NCI-H1417 treated with DMSO at 0.1 percent for 48 hours (cell line): Measurements from ENCODE around the gene SYNDIG1.

Experiments
- DNase-seq: peaks from one replicate; lab custom pipeline; 2025; lab: John Stamatoyannopoulos, UW

SYNDIG1 gene

GRCh38 chr20:24528583-24529368 is 59.3 kb downstream of the SYNDIG1 start:
- no peak for DNase-seq

GRCh38 chr20:24529369-24529719 is 59.9 kb downstream of the SYNDIG1 start:
- no peak for DNase-seq

GRCh38 chr20:24530131-24530680 is 60.8 kb downstream of the SYNDIG1 start:
- DNase-seq, result no peak

- DNase-seq, result no peak
These were observed 61.8 kb downstream of the SYNDIG1 start for GRCh38 chr20:24531202-24531601.

GRCh38 chr20:24531631-24532419 is 62.4 kb downstream of the SYNDIG1 start:
- DNase-seq, result no peak

- no peak for DNase-seq
These were observed 64.0 kb downstream of the SYNDIG1 start for GRCh38 chr20:24533449-24533848.

GRCh38 chr20:24534282-24534681 is 64.9 kb downstream of the SYNDIG1 start:
- DNase-seq, result no peak

GRCh38 chr20:24535941-24536730 is 66.7 kb downstream of the SYNDIG1 start:
- no peak for DNase-seq

- no peak for DNase-seq
These were observed 67.8 kb downstream of the SYNDIG1 start for GRCh38 chr20:24537210-24537609.

- no peak for DNase-seq
These were observed 73.3 kb downstream of the SYNDIG1 start for GRCh38 chr20:24542721-24543120.

GRCh38 chr20:24543168-24543567 is 73.7 kb downstream of the SYNDIG1 start:
- no peak for DNase-seq

GRCh38 chr20:24543741-24544140 is 74.3 kb downstream of the SYNDIG1 start:
- DNase-seq, result no peak

- no peak for DNase-seq
These were observed 74.9 kb downstream of the SYNDIG1 start for GRCh38 chr20:24544371-24544770.

- no peak for DNase-seq
These were observed 75.7 kb downstream of the SYNDIG1 start for GRCh38 chr20:24545168-24545567.

- DNase-seq, result no peak
These were observed 76.9 kb downstream of the SYNDIG1 start for GRCh38 chr20:24546232-24546892.

GRCh38 chr20:24547967-24548366 is 78.5 kb downstream of the SYNDIG1 start:
- DNase-seq, result no peak

GRCh38 chr20:24559114-24559732 is 89.8 kb downstream of the SYNDIG1 start:
- no peak for DNase-seq

GRCh38 chr20:24560571-24561491 is 91.4 kb downstream of the SYNDIG1 start:
- no peak for DNase-seq

- DNase-seq, result no peak
These were observed 96.5 kb downstream of the SYNDIG1 start for GRCh38 chr20:24565835-24566351.

- DNase-seq, result no peak
These were observed 97.2 kb downstream of the SYNDIG1 start for GRCh38 chr20:24566656-24567055.
